Naive B cell (primary cell): ENCODE measurements around the gene RPS24. TPM values are rescaled to one million over a fixed set of nuclear protein-coding genes. Genes with fewer than 3 reads are reported as not detected.
A peak's percentile ranks its signal among the peaks of the same experiment; 100 is the strongest.
"Not testable (repeated sequence)": the region's sequence is repeated elsewhere in the genome, so short reads cannot be mapped to it uniquely, and the experiment has no call there.

Experiments used
- ATAC-seq, 2 donors: fragments of 150-1000 bp; cut with Tn5 transposase; 2 replicates each; pipeline ENCODE4 v1.10.0; 2021; ENCODE audit warnings: low read depth in 2 of 2, mild to moderate bottlenecking in 2 of 2, moderate library complexity in 2 of 2
- DNase-seq: peaks from one replicate; pipeline ENCODE4 v3.0.0; 2022
- H3K27ac Mint-ChIP-seq, 6 donors: one replicate each; pipeline ENCODE4 v1.8.0; 2020 to 2022; ENCODE audit warnings: mild to moderate bottlenecking in 6 of 6, mixed read lengths in 6 of 6, moderate library complexity in 5 of 6, inconsistent platforms in 2 of 6
- H3K27me3 Mint-ChIP-seq, 3 donors: one replicate each; pipeline ENCODE4 v1.8.0; 2021 to 2022; ENCODE audit warnings: mixed read lengths in 3 of 3, mild to moderate bottlenecking in 1 of 3
- H3K36me3 Mint-ChIP-seq, 2 donors: one replicate each; pipeline ENCODE4 v1.8.0; 2020 to 2022; ENCODE audit warnings: mixed read lengths in 2 of 2, inconsistent platforms in 1 of 2, mild to moderate bottlenecking in 1 of 2
- H3K4me1 Mint-ChIP-seq, 3 donors: one replicate each; pipeline ENCODE4 v1.8.0; 2020 to 2022; ENCODE audit warnings: mixed read lengths in 3 of 3, inconsistent platforms in 1 of 3, mild to moderate bottlenecking in 1 of 3, moderate library complexity in 1 of 3
- H3K4me3 Mint-ChIP-seq, 8 donors: one replicate each; pipeline ENCODE4 v1.8.0; 2020 to 2022; ENCODE audit warnings: mild to moderate bottlenecking in 8 of 8, mixed read lengths in 8 of 8, moderate library complexity in 8 of 8, inconsistent platforms in 2 of 8
- H3K9me3 Mint-ChIP-seq, 7 donors: one replicate each; pipeline ENCODE4 v1.8.0; 2020 to 2022; ENCODE audit warnings: mixed read lengths in 7 of 7, mild to moderate bottlenecking in 5 of 7, inconsistent platforms in 2 of 7, moderate library complexity in 1 of 7
- polyA plus RNA-seq, 6 donors: library from polyadenylated mRNA; unstranded; fragments of 300-500 nt; fragmentation: Illumina TruSeq; gene quantifications; one replicate each; pipeline ENCODE4 v1.2.3, GENCODE V29; 2021; ENCODE audit warnings: low read depth in 6 of 6

RPS24 gene
- polyA plus RNA-seq, 6 donors from 2014 or later = 784 to 1,204 (median 985) TPM

GRCh38 chr10:78046711-78047269 lies 13.1 kb downstream of the RPS24 start:
- Mint-ChIP-seq H3K27me3 (no peaks in the 10 kb centered on the region), H3K4me3 (no peak overlapping the region), H3K27ac (no peak overlapping the region), H3K36me3 (peaks cover 0 to 4% of the 10 kb centered on the region in 2 donors), H3K9me3 (no peaks in the 10 kb centered on the region), H3K4me1 (peaks cover 9 to 20% (median 18%) of the 10 kb centered on the region in 3 donors)
- ATAC-seq = no peak
- no peak for DNase-seq

DNA sequence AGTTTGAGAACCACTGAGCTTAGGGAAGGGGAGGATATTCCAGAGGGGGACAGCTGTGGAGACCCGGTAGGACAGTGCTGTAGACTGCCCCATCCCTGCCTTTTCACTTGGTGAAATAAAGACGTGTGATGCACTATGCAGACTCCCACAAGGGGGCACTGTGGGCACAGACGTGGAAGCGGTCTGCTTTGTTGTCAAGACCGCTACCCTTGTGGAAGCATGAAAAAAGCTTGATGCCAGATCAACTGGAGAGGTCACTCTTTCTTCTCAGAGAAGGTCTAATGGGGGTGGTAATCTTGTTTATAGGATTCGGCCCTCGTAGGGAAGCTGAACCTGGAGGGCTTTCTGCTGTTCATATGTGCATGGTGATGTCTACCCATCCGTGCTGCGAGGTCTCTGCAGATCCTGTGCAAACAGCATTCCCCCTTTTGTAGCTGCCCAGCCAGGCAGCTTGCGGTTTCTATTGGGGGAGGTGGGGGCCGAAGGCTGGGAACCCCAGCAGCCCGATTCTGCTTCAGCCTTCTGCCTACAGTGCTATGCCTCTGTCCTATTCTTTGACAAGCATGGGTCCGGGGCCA lies 13.7 kb downstream of the RPS24 start:
- Mint-ChIP-seq H3K9me3 (no peaks in the 10 kb centered on the region), H3K27me3 (no peaks in the 10 kb centered on the region), H3K36me3 (peaks cover 0 to 6% of the 10 kb centered on the region in 2 donors), H3K27ac (peak overlapping the region in 1 of 6 donors; percentile 2), H3K4me3 (no peak overlapping the region), H3K4me1 (peaks cover 9 to 19% (median 17%) of the 10 kb centered on the region in 3 donors)
- peak; percentile 68 for DNase-seq
- peak; percentile 78 to 80 for ATAC-seq

- Mint-ChIP-seq H3K27ac (no peak overlapping the region), H3K4me3 (no peak overlapping the region), H3K4me1 (peaks cover 9 to 13% (median 10%) of the 10 kb centered on the region in 3 donors), H3K27me3 (no peaks in the 10 kb centered on the region), H3K36me3 (peaks cover 0 to 8% of the 10 kb centered on the region in 2 donors), H3K9me3 (no peaks in the 10 kb centered on the region)
- ATAC-seq (no peak), DNase-seq (no peak)
These were observed 16.2 kb downstream of the RPS24 start for GRCh38 chr10:78049851-78050250.

- DNase-seq (no peak), ATAC-seq (no peak)
- no peak overlapping the region for H3K27ac Mint-ChIP-seq
- H3K27me3 Mint-ChIP-seq = no peaks in the 10 kb centered on the region
- no peak overlapping the region for H3K4me3 Mint-ChIP-seq
- H3K4me1 Mint-ChIP-seq = peaks cover 0 to 4% (median 0%) of the 10 kb centered on the region in 3 donors
- H3K36me3 Mint-ChIP-seq = peaks cover 0 to 8% of the 10 kb centered on the region in 2 donors
- no peaks in the 10 kb centered on the region for H3K9me3 Mint-ChIP-seq
These were observed 19.7 kb downstream of the RPS24 start for GRCh38 chr10:78053211-78053868.

- no peaks in the 10 kb centered on the region for H3K9me3 Mint-ChIP-seq
- peak overlapping the region in 1 of 6 donors; percentile 26 for H3K27ac Mint-ChIP-seq
- no peaks in the 10 kb centered on the region for H3K4me1 Mint-ChIP-seq
- no peak overlapping the region for H3K4me3 Mint-ChIP-seq
- no peak for DNase-seq
- H3K36me3 Mint-ChIP-seq = no peaks in the 10 kb centered on the region
- H3K27me3 Mint-ChIP-seq = no peaks in the 10 kb centered on the region
- no peak for ATAC-seq
These were observed 24.9 kb downstream of the RPS24 start for GRCh38 chr10:78058562-78058961.

DNA sequence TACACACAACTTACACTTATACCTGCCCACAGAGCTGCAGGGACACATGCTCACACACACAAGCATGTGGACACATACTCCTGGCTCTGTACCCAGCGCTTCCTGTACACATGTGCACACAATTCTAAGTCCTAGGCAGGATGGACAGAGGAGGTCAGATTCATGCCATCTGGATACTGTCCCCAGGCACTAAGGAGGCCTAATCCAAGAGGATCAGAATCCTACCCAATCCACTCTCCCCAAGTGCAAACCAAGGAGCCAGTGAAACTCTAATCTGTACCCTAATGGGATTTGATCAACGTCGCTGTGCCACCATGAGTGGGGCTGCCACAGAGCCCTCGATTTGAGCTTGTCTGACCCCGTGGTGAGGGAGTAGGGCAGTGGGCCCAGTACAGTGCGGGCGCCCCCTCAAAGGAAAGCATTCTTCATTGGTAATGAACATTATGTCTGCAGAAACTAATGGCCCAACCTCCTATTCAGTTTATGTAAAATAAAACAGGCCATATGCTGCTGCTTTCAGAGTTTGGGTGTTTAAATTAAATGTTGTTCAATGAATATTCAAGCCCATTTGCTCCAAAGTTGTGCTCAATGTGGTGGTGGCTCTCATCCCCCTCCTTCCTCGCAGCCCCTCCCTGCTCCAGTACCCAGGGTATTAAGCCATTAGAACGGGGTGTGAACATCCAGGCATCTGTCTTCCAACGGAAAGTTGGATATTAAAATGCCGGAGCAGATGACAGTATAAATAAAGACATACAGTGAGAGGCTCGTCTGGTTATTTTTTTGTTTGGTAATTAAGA lies 26.4 kb downstream of the RPS24 start:
- H3K9me3 Mint-ChIP-seq = no peaks in the 10 kb centered on the region
- H3K27me3 Mint-ChIP-seq = no peaks in the 10 kb centered on the region
- H3K4me3 Mint-ChIP-seq = peak overlapping the region in 1 of 8 donors; percentile 65

GRCh38 chr10:78062296-78062695 lies 28.6 kb downstream of the RPS24 start:
- H3K4me3 Mint-ChIP-seq = no peak overlapping the region
- DNase-seq (no peak), ATAC-seq (no peak)
- no peaks in the 10 kb centered on the region for H3K27me3 Mint-ChIP-seq
- H3K4me1 Mint-ChIP-seq = no peaks in the 10 kb centered on the region
- H3K27ac Mint-ChIP-seq = no peak overlapping the region
- H3K36me3 Mint-ChIP-seq = no peaks in the 10 kb centered on the region
- H3K9me3 Mint-ChIP-seq = peaks cover 0 to 1% (median 0%) of the 10 kb centered on the region in 7 donors

More for the DNA sequence above, 26.4 kb downstream of the RPS24 start:
- no peaks in the 10 kb centered on the region for H3K36me3 Mint-ChIP-seq
- DNase-seq = no peak
- no peaks in the 10 kb centered on the region for H3K4me1 Mint-ChIP-seq
- peak overlapping the region in 1 of 6 donors; percentile 61 for H3K27ac Mint-ChIP-seq
- no peak for ATAC-seq

- H3K4me3 Mint-ChIP-seq = no peak overlapping the region
- H3K9me3 Mint-ChIP-seq = peaks cover 0 to 1% (median 0%) of the 10 kb centered on the region in 7 donors
- no peaks in the 10 kb centered on the region for H3K27me3 Mint-ChIP-seq
- no peak overlapping the region for H3K27ac Mint-ChIP-seq
- DNase-seq (no peak), ATAC-seq (no peak)
- H3K4me1 Mint-ChIP-seq = no peaks in the 10 kb centered on the region
- no peaks in the 10 kb centered on the region for H3K36me3 Mint-ChIP-seq
These were observed 29.6 kb downstream of the RPS24 start for GRCh38 chr10:78063236-78063635.

DNA sequence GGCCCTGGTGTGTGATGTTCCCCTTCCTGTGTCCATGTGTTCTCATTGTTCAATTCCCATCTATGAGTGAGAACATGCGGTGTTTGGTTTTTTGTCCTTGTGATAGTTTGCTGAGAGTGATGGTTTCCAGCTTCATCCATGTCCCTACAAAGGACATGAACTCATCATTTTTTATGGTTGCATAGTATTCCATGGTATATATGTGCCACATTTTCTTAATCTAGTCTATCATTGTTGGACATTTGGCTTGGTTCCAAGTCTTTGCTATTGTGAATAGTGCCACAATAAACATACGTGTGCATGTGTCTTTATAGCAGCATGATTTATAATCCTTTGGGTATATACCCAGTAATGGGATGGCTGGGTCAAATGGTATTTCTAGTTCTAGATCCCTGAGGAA lies 31.3 kb downstream of the RPS24 start:
- not testable (repeated sequence) for H3K27ac Mint-ChIP-seq, H3K36me3 Mint-ChIP-seq, ATAC-seq, H3K9me3 Mint-ChIP-seq, H3K27me3 Mint-ChIP-seq, H3K4me1 Mint-ChIP-seq, DNase-seq, H3K4me3 Mint-ChIP-seq

DNA sequence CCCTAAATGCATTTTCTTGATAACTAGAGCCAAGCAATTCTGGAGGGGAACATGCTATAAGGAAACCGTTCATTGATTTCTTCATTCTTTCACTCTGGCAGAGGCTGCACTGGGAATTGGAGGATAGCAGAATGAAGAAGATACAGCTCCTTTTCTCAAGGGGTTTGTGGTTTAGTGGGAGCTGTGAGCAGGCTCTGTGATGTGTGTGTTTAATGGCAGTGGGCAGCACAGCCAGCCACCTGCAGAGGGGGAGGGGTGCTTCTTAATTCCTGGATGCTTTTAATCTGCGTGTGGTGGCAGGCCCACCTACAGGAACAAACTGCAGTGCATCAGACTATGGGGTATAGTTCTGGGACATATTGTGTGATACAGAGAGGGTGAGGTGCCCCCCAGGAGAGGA lies 31.9 kb downstream of the RPS24 start:
- Mint-ChIP-seq H3K4me3 (no peak overlapping the region), H3K27ac (peak overlapping the region in 1 of 6 donors; percentile 83), H3K36me3 (no peaks in the 10 kb centered on the region), H3K9me3 (peaks cover 0 to 1% (median 0%) of the 10 kb centered on the region in 7 donors), H3K27me3 (no peaks in the 10 kb centered on the region), H3K4me1 (no peaks in the 10 kb centered on the region)
- DNase-seq = no peak
- ATAC-seq = no peak

DNA sequence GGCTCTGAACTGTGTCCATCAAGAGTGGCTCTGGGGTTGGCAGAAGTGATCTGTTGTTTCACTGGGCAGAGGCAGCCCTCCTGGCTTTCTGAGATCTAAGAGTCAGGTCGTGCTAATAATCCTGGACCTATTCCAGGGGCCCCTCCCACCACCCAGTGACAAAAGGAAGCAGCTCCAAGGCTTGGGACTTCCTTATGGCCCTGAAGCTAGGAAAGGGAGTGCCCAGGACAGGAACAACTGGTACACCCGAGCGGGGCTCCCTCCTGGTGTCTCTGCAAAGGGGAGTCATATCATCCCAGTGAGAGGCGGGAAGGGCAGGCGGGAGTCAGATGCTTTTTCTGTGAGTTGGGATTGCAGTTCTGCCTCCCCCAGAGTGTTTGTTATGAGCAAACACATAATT lies 32.3 kb downstream of the RPS24 start:
- Mint-ChIP-seq H3K27me3 (no peaks in the 10 kb centered on the region), H3K4me1 (no peaks in the 10 kb centered on the region), H3K27ac (no peak overlapping the region), H3K9me3 (peaks cover 0 to 1% (median 0%) of the 10 kb centered on the region in 7 donors), H3K36me3 (no peaks in the 10 kb centered on the region), H3K4me3 (no peak overlapping the region)
- no peak for DNase-seq
- ATAC-seq = no peak

DNA sequence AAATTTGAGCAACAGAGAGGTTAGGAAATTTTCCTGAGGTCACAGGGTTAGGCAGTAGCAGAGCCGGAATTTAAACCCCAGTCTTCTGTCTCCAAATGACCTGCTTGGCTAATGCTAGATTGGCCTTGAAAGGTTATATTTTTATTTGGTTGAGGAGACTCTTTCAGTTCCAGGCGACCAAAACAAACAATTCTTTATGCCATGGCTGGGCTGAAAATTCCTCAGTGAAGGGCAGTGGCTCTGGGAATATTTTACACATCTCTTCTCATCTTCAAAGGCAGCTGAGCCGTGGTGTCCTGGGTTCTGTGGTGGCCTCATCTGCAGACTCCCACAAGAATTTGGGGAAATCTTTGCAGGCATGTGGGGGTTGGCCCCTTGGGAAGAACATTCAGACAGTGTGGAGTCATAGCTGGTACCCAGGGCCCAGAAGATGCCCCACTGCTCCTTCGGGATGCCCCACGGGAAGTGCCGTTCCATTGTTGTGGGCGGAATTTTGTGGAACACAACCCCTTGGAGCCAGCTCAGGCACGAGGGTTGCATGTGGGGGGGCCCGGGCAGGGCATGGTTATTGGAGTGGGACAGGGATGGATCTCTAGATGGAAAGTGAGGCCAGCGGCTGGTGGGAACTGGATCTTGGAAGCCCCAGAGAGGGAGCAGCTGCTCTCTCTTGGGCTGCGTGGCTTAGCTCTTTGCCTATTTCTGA lies 33.2 kb downstream of the RPS24 start:
- H3K27ac Mint-ChIP-seq = no peak overlapping the region
- no peaks in the 10 kb centered on the region for H3K4me1 Mint-ChIP-seq
- DNase-seq (no peak), ATAC-seq (no peak)
- peaks cover 0 to 1% (median 0%) of the 10 kb centered on the region in 7 donors for H3K9me3 Mint-ChIP-seq
- no peak overlapping the region for H3K4me3 Mint-ChIP-seq
- H3K27me3 Mint-ChIP-seq = no peaks in the 10 kb centered on the region
- no peaks in the 10 kb centered on the region for H3K36me3 Mint-ChIP-seq

DNA sequence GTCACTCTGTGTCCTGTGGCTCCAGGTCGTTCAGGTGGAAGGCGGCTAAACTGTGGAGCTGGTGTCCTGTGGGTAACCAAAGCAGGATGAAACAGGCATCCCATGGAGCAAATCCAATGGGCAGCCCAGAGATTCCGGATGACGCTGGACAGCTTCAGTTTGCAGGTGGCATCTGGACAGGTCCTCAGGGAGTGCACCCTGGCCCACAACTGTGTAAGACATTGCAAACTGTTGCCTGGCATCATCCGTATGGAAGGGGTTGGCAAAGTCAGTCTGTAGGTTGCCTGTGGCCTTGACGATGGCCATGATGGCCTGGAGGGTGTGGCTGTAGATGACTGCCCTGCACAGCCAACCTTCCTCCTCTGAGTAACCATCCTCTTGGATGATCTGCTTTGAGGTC lies 35.5 kb downstream of the RPS24 start:
- Mint-ChIP-seq H3K27me3 (no peaks in the 10 kb centered on the region), H3K36me3 (peaks cover 1 to 2% of the 10 kb centered on the region in 2 donors), H3K27ac (no peak overlapping the region), H3K4me1 (no peaks in the 10 kb centered on the region), H3K4me3 (no peak overlapping the region), H3K9me3 (peaks cover 0 to 4% (median 1%) of the 10 kb centered on the region in 7 donors)
- ATAC-seq (no peak), DNase-seq (no peak)
